OCI-LY3 (cell line): ENCODE measurements around the gene EPHB1.

Source experiments
- H2AFZ ChIP-seq: fragments of 200-600, 300-600 bp; shearing (Covaris generic); 2 replicates; pipeline ENCODE4 v1.6.0; 2014; ENCODE audit warnings: antibody characterized with exemption, low read depth, low read length
- H3K27ac ChIP-seq: fragments of 200-600, 300-600 bp; sonication (generic); 2 replicates; pipeline ENCODE4 v1.5.1; 2014; ENCODE audit warnings: mild to moderate bottlenecking, low read length, moderate library complexity, mixed read lengths
- H3K27me3 ChIP-seq: fragments of 200-600, 300-600 bp; sonication (generic); 2 replicates; pipeline ENCODE4 v1.6.1; 2014; ENCODE audit warnings: low read depth, low read length, mixed read lengths
- H3K36me3 ChIP-seq: fragments of 200-600, 300-600 bp; sonication (generic); replicated peaks from 2 replicates; pipeline ENCODE3; 2014; ENCODE audit warnings: low read depth, low read length, mixed read lengths
- H3K4me1 ChIP-seq: fragments of 300-600, 200-600 bp; sonication (generic); 2 replicates; pipeline ENCODE4 v1.6.1; 2014; ENCODE audit warnings: low read length, mixed read lengths
- H3K4me2 ChIP-seq: fragments of 200-600, 300-600 bp; sonication (generic); 2 replicates; pipeline ENCODE4 v1.6.1; 2014; ENCODE audit warnings: low read length, mixed read lengths
- H3K4me3 ChIP-seq: fragments of 300-600, 200-600 bp; sonication (generic); 2 replicates; pipeline ENCODE4 v1.5.1; 2014; ENCODE audit warnings: antibody characterized with exemption, mild to moderate bottlenecking, low read length, moderate library complexity
- H3K79me2 ChIP-seq: fragments of 300-600, 200-600 bp; shearing (Covaris generic); 2 replicates; pipeline ENCODE4 v1.6.1; 2014; ENCODE audit warnings: mild to moderate bottlenecking, low read length, mixed read lengths
- H3K9ac ChIP-seq: fragments of 300-600, 200-600 bp; shearing (Covaris generic); 2 replicates; pipeline ENCODE4 v1.6.0; 2014; ENCODE audit warnings: mild to moderate bottlenecking, low read length, moderate library complexity
- H3K9me3 ChIP-seq: fragments of 200-600, 300-600 bp; shearing (Covaris generic); 2 replicates; pipeline ENCODE4 v1.6.1; 2014; ENCODE audit warnings: low read length, mixed read lengths; ENCODE audit not compliant: insufficient read depth
- H4K20me1 ChIP-seq: fragments of 200-600, 300-600 bp; sonication (generic); 2 replicates; pipeline ENCODE4 v1.6.1; 2016; ENCODE audit warnings: low read length, mixed read lengths; ENCODE audit not compliant: insufficient read depth
- CTCF ChIP-seq: fragments of 200-600, 300-600 bp; sonication (generic); IDR thresholded peaks from 2 replicates; pipeline ENCODE4 v1.5.1; 2014; ENCODE audit warnings: antibody characterized with exemption, low read length, low read depth
- EZH2phosphoT487 ChIP-seq: fragments of 200-600 bp; shearing (Covaris generic); IDR thresholded peaks from 2 replicates; pipeline ENCODE4 v1.6.1; 2018; ENCODE audit warnings: antibody characterized with exemption, mixed run types, low read depth

The EPHB1 gene

DNA sequence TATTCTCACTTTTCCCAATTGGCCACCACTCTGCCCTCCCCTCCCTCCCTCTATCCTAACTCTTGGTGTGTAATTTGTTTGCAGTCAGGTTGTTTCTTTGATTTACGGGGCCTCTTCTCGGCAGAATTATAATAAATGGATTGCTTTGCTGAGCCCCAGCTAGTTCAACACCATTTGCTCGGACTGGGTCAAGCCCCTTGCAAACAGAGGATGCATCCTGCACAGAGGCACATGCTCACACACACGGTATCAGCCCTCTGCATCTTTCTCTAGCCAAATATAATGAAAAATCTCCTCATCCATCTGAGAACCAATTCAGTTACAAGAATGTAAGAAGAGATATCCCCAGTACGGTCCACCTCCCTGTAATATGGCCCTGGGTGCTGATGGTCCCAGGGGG is 97.7 kb downstream of the EPHB1 start:
- Histone ChIP-seq H3K4me2 (no peak overlapping the region), H2AFZ (no peak overlapping the region), H3K27me3 (no peaks in the 10 kb centered on the region), H3K4me1 (peaks cover 6% of the 10 kb centered on the region), H3K27ac (no peak overlapping the region), H4K20me1 (peaks cover 96% of the 10 kb centered on the region), H3K36me3 (peaks cover 65% of the 10 kb centered on the region), H3K9me3 (no peaks in the 10 kb centered on the region), H3K9ac (no peak overlapping the region), H3K79me2 (peaks cover 100% of the 10 kb centered on the region), H3K4me3 (no peak overlapping the region)
- no peak for TF ChIP-seq EZH2phosphoT487
- TF ChIP-seq CTCF = no peak

DNA sequence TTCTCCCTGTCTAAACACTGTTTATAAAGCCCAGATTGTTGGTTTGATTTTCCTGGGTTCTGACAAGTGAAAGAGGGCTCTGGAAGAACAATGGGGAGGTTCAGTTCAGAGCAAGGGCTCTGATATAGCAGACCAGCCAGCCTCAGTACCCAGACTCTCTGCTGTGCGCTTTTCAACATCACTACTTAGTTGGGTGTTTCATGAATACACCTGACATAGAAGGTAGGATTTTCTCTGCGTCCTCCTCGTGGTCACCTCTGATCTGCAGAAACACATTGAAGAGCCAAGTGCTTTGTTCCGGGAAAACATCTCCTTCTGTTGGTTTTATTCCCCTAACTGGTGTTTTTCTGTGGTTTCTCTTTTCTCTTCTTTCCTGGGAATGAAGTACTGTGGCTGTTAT is 99.5 kb downstream of the EPHB1 start:
- Histone ChIP-seq H3K9ac (no peak overlapping the region), H3K27me3 (no peaks in the 10 kb centered on the region), H3K36me3 (peaks cover 67% of the 10 kb centered on the region), H3K4me1 (peaks cover under 1% of the 10 kb centered on the region; the same call in 1 of the 2 replicates), H4K20me1 (peaks cover 96% of the 10 kb centered on the region), H3K9me3 (no peaks in the 10 kb centered on the region), H3K4me2 (no peak overlapping the region), H3K27ac (no peak overlapping the region), H2AFZ (no peak overlapping the region), H3K4me3 (no peak overlapping the region), H3K79me2 (peaks cover 100% of the 10 kb centered on the region)
- TF ChIP-seq EZH2phosphoT487 = no peak
- TF ChIP-seq CTCF = no peak

DNA sequence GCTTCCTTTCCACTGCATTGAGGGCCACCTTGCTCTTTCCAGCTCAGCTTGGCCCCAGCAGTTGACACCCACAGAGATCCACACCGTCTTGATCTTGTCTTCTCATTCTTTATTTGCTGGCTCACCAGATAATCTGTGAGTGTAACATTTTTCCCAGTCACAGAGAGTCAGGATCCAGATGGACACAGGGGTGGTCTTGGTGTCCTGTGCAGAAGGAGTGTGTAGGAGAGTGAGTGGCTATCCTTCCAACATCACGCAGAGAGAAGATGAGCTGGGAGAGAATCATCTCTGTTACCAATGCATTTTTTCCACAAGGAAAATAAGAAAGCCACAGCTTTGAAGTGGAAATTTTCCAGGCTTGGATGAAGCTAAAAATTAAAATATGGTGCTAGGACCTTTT is 100.1 kb downstream of the EPHB1 start:
- peaks cover 7% of the 10 kb centered on the region for H3K4me1 ChIP-seq
- H3K27ac ChIP-seq = no peak overlapping the region

GRCh38 chr3:134896141-134896540 is 101.1 kb downstream of the EPHB1 start:
- H3K27me3 ChIP-seq = no peaks in the 10 kb centered on the region
- H3K79me2 ChIP-seq = peaks cover 100% of the 10 kb centered on the region
- no peak overlapping the region for H3K27ac ChIP-seq
- no peak for TF ChIP-seq EZH2phosphoT487
- no peak for TF ChIP-seq CTCF
- H3K9ac ChIP-seq = no peak overlapping the region
- H3K4me2 ChIP-seq = no peak overlapping the region
- no peak overlapping the region for H3K4me3 ChIP-seq
- peaks cover 55% of the 10 kb centered on the region for H3K36me3 ChIP-seq
- H3K4me1 ChIP-seq = peaks cover 15% of the 10 kb centered on the region
- peaks cover 97% of the 10 kb centered on the region for H4K20me1 ChIP-seq
- H2AFZ ChIP-seq = no peak overlapping the region
- no peaks in the 10 kb centered on the region for H3K9me3 ChIP-seq

More for the DNA sequence above, 100.1 kb downstream of the EPHB1 start:
- no peak overlapping the region for H3K4me3 ChIP-seq
- peaks cover 98% of the 10 kb centered on the region for H4K20me1 ChIP-seq
- H3K4me2 ChIP-seq = no peak overlapping the region
- no peak overlapping the region for H3K9ac ChIP-seq
- H3K9me3 ChIP-seq = no peaks in the 10 kb centered on the region
- peaks cover 100% of the 10 kb centered on the region for H3K79me2 ChIP-seq
- no peaks in the 10 kb centered on the region for H3K27me3 ChIP-seq
- H2AFZ ChIP-seq = no peak overlapping the region
- TF ChIP-seq EZH2phosphoT487 = no peak
- no peak for TF ChIP-seq CTCF
- H3K36me3 ChIP-seq = peaks cover 65% of the 10 kb centered on the region
